Measurements from ENCODE around the gene LHPP. TPM values are rescaled to one million over a fixed set of nuclear protein-coding genes. Genes with fewer than 3 reads are reported as not detected.

LHPP gene
- total and polyA plus RNA-seq, 11 donors, result 5.6 to 23.5 (median 13.2) TPM

GRCh38 chr10:124575107-124576035, 113.7 kb downstream of the LHPP start:
- Histone ChIP-seq H3K36me3 (no peaks in the 10 kb centered on the region), H3K9me3 (peaks cover 0 to 8% (median 0%) of the 10 kb centered on the region in 12 donors), H3K4me1 (no peaks in the 10 kb centered on the region), H3K27me3 (no peaks in the 10 kb centered on the region), H3K4me3 (no peak overlapping the region), H3K27ac (no peak overlapping the region)
- DNase-seq (peak in 3 of 5 donors; percentile 3 to 42 (median 18)), ATAC-seq (no peak)
- 87 to 93% (median 91%) methylated on average over 21 to 22 of the region's 22 CpGs for WGBS, 4 donors
- intact Hi-C loops (cut with DNase I), result no loop called here
- no peak for TF ChIP-seq POLR2A (IDR thresholded peaks at IDR 0.05)
- no peak for TF ChIP-seq CTCF (IDR thresholded peaks at IDR 0.05)

GRCh38 chr10:124576526-124577420, 115.2 kb downstream of the LHPP start:
- H3K4me3 ChIP-seq, result no peak overlapping the region
- intact Hi-C loops (cut with DNase I), result no loop called here
- H3K27me3 ChIP-seq, result no peaks in the 10 kb centered on the region
- no peaks in the 10 kb centered on the region for H3K4me1 ChIP-seq
- H3K9me3 ChIP-seq, result peaks cover 0 to 18% (median 0%) of the 10 kb centered on the region in 12 donors
- TF ChIP-seq CTCF (IDR thresholded peaks at IDR 0.05) (no peak), POLR2A (IDR thresholded peaks at IDR 0.05) (no peak)
- H3K36me3 ChIP-seq, result no peaks in the 10 kb centered on the region
- ATAC-seq (no peak), DNase-seq (peak in 3 of 5 donors; percentile 16 to 33 (median 19))
- H3K27ac ChIP-seq, result no peak overlapping the region
- 83 to 92% (median 88%) methylated on average over 19 to 20 of the region's 20 CpGs for WGBS, 4 donors

GRCh38 chr10:124577651-124578050, 116.0 kb downstream of the LHPP start:
- TF ChIP-seq POLR2A (IDR thresholded peaks at IDR 0.05) (no peak), CTCF (IDR thresholded peaks at IDR 0.05) (no peak)
- 92 to 94% (median 93%) methylated on average over 3 of the region's 3 CpGs for WGBS, 4 donors

More at GRCh38 chr10:124577651-124578050, 116.0 kb downstream of the LHPP start:
- H3K27ac ChIP-seq, result no peak overlapping the region
- DNase-seq, result peak in 2 of 5 donors; percentile 9 to 16
- no peaks in the 10 kb centered on the region for H3K36me3 ChIP-seq
- H3K4me1 ChIP-seq, result no peaks in the 10 kb centered on the region
- H3K9me3 ChIP-seq, result peaks cover 0 to 18% (median 0%) of the 10 kb centered on the region in 12 donors
- intact Hi-C loops (cut with DNase I), result no loop called here
- peak in 1 of 4 donors; percentile 7 for ATAC-seq
- no peaks in the 10 kb centered on the region for H3K27me3 ChIP-seq
- no peak overlapping the region for H3K4me3 ChIP-seq

All from heart left ventricle (tissue), 16 donors.